Smooth muscle cell (in vitro differentiated cells): ENCODE results near the gene AHRR. TPM values are rescaled to one million over a fixed set of nuclear protein-coding genes. Genes with fewer than 3 reads are reported as not detected.
"Not testable (repeated sequence)": the region's sequence is repeated elsewhere in the genome, so short reads cannot be mapped to it uniquely, and the experiment has no call there.

ENCODE experiments used
- DNase-seq: peaks from one replicate; lab custom pipeline; 2025; ENCODE audit not compliant: unreplicated experiment; lab: John Stamatoyannopoulos, UW
- H2AFZ ChIP-seq: fragments of 200-600 bp; sonication (generic); 2 replicates; pipeline ENCODE4 v1.6.0; 2016; ENCODE audit warnings: antibody characterized with exemption, low read depth, mild to moderate bottlenecking
- H3F3A ChIP-seq: fragments of 200-600 bp; sonication (generic); 2 replicates; pipeline ENCODE4 v1.6.0; 2017; ENCODE audit warnings: antibody characterized with exemption, low read depth
- H3K27ac ChIP-seq: fragments of 200-600 bp; sonication (generic); 2 replicates; pipeline ENCODE4 v1.5.1; 2016; ENCODE audit warnings: low read depth, mild to moderate bottlenecking
- H3K27me3 ChIP-seq: fragments of 200-600 bp; sonication (generic); 2 replicates; pipeline ENCODE4 v1.6.1; 2016; ENCODE audit warnings: low read depth, mild to moderate bottlenecking
- H3K36me3 ChIP-seq: fragments of 200-600 bp; sonication (generic); 2 replicates; pipeline ENCODE4 v1.5.1; 2016; ENCODE audit warnings: low read depth
- H3K4me1 ChIP-seq: fragments of 200-600 bp; sonication (generic); 2 replicates; pipeline ENCODE4 v1.5.1; 2016; ENCODE audit warnings: low read depth
- H3K4me2 ChIP-seq: fragments of 200-600 bp; sonication (generic); 2 replicates; pipeline ENCODE4 v1.6.0; 2016; ENCODE audit warnings: mild to moderate bottlenecking
- H3K4me3 ChIP-seq: fragments of 200-600 bp; sonication (generic); 2 replicates; pipeline ENCODE4 v1.5.1; 2016; ENCODE audit warnings: mild to moderate bottlenecking
- H3K79me2 ChIP-seq: fragments of 200-600 bp; sonication (generic); 2 replicates; pipeline ENCODE4 v1.6.0; 2016; ENCODE audit warnings: low read depth, mild to moderate bottlenecking
- H3K9ac ChIP-seq: fragments of 200-600 bp; sonication (generic); 2 replicates; pipeline ENCODE4 v1.6.0; 2016; ENCODE audit warnings: low read depth
- H3K9me3 ChIP-seq: fragments of 200-600 bp; sonication (generic); replicated peaks from 2 replicates; pipeline ENCODE4 v1.5.1; 2016; ENCODE audit warnings: low read depth
- H4K20me1 ChIP-seq: fragments of 200-600 bp; sonication (generic); 2 replicates; pipeline ENCODE4 v1.6.0; 2016; ENCODE audit warnings: low read depth
- WGBS: methylation state at CpG from one replicate; pipeline ENCODE4 v1.1.7; 2016; ENCODE audit warnings: low lambda C conversion rate; 5-methylcytosine and 5-hydroxymethylcytosine counted together
- polyA plus RNA-seq: library from polyadenylated mRNA; unstranded; fragments of >200 nt; fragmentation: Nextera tagmentation; extraction: Ambion mirVana; gene quantifications from 2 replicates; pipeline ENCODE4 v1.2.1, GENCODE V29; 2016
- total RNA-seq: library from RNA; depleted of rRNA; stranded (reverse); fragments of >200 nt; gene quantifications from 2 replicates; pipeline ENCODE4 v1.2.3, GENCODE V29; 2014
- TF ChIP-seq, protein P1 (sequence below): fragments of 200-600 bp; sonication (generic); IDR thresholded peaks from 2 replicates; pipeline ENCODE4 v1.5.1; 2017; ENCODE audit warnings: borderline replicate concordance, mild to moderate bottlenecking, antibody characterized with exemption; ENCODE audit not compliant: insufficient read depth, poor library complexity, severe bottlenecking

The AHRR gene
- total and polyA plus RNA-seq, 2 experiments from 2014 or later: 14.4 to 18.2 TPM

DNA sequence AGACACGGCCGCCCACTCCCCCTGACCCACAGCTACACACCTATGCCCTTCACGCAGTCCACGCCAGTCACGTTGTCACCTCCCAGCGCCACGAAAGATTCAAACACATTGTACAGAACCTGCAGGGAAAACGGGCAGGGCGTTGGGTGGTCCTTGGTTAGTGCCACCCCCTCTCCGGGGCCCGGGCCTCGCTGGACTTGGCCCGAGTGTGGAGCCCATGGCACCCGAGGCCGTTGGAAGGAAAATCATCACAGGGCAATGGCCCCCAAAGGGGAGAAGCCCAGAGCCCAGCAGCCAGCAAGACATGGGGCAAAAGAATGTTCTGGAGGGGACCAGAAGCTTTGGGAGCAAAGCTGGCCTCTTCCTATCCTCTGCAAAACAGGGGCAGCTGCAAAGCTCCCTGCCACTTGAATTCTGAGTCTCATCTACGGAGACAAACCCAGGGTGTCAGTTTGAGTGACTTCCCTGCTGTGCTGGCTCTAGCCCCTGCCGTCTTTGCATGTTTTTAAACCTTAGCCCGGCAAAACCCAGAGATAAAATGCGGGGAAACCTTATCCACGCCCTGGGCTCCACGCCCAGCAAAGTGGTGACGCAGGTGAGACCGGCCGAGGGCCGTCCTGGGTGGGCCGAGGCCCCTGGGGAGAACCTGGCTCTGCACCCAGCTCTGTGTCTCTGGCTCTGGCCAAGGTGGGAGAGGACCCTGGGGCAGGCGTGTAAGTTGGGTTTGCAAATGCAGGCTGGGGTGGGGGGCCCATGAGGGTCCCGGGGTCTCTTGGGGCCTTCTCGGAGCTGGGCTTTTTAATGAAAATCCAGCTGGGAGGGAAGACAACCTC, 163.8 kb downstream of the AHRR start:
- Histone ChIP-seq H3F3A (no peaks in the 10 kb centered on the region), H3K27me3 (no peaks in the 10 kb centered on the region), H3K79me2 (no peaks in the 10 kb centered on the region), H3K4me2 (no peak overlapping the region), H3K4me3 (no peak overlapping the region), H3K9ac (no peak overlapping the region), H3K27ac (no peak overlapping the region), H4K20me1 (no peaks in the 10 kb centered on the region), H2AFZ (no peak overlapping the region), H3K4me1 (no peaks in the 10 kb centered on the region), H3K36me3 (no peaks in the 10 kb centered on the region), H3K9me3 (no peaks in the 10 kb centered on the region)
- TF ChIP-seq, protein P1, sequence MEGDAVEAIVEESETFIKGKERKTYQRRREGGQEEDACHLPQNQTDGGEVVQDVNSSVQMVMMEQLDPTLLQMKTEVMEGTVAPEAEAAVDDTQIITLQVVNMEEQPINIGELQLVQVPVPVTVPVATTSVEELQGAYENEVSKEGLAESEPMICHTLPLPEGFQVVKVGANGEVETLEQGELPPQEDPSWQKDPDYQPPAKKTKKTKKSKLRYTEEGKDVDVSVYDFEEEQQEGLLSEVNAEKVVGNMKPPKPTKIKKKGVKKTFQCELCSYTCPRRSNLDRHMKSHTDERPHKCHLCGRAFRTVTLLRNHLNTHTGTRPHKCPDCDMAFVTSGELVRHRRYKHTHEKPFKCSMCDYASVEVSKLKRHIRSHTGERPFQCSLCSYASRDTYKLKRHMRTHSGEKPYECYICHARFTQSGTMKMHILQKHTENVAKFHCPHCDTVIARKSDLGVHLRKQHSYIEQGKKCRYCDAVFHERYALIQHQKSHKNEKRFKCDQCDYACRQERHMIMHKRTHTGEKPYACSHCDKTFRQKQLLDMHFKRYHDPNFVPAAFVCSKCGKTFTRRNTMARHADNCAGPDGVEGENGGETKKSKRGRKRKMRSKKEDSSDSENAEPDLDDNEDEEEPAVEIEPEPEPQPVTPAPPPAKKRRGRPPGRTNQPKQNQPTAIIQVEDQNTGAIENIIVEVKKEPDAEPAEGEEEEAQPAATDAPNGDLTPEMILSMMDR: no peak
- 90% methylated on average over 29 of the region's 29 CpGs for WGBS
- DNase-seq: no peak

DNA sequence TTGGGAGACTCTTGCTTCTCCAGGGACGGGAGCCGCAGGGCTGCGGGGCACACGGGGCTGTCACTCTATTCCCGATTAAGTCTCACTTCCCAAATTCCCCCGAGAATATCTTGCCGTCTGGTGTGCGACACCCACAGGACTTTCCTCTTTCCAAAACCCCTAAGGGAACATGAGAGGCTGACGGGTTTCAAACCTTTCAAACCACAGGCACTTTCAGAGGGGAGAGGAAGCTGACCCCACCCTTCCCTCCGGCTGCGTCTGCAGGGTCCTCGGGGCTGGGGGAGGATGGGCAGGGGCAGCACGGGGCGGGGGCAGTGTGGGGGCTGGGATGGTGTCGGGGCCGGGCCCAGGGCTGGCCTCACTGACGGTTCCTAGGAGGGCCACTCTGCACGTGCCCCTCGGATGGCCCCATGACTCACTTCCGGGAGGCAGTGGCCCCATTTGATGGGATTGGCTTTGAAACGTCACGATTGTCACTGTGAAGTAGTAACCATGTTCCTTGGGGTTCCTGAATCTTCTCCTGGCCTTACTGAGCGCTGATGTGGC, 164.5 kb downstream of the AHRR start:
- H3K9me3 ChIP-seq: no peaks in the 10 kb centered on the region
- no peaks in the 10 kb centered on the region for H4K20me1 ChIP-seq
- no peak overlapping the region for H3K9ac ChIP-seq
- H3K27ac ChIP-seq: no peak overlapping the region
- no peak overlapping the region for H3K4me3 ChIP-seq
- DNase-seq: no peak
- H3F3A ChIP-seq: no peaks in the 10 kb centered on the region
- H3K4me2 ChIP-seq: no peak overlapping the region
- H3K27me3 ChIP-seq: no peaks in the 10 kb centered on the region
- 73% methylated on average over 23 of the region's 23 CpGs for WGBS
- TF ChIP-seq, protein P1: no peak
- no peaks in the 10 kb centered on the region for H3K79me2 ChIP-seq
- H3K4me1 ChIP-seq: no peaks in the 10 kb centered on the region
- no peaks in the 10 kb centered on the region for H3K36me3 ChIP-seq
- no peak overlapping the region for H2AFZ ChIP-seq

- H3K9me3 ChIP-seq, H3K4me1 ChIP-seq, H3K4me3 ChIP-seq, H3K4me2 ChIP-seq, H3K9ac ChIP-seq, H3K27me3 ChIP-seq, H2AFZ ChIP-seq, H3K79me2 ChIP-seq, DNase-seq, H3K36me3 ChIP-seq, H3F3A ChIP-seq, H4K20me1 ChIP-seq, H3K27ac ChIP-seq: not testable (repeated sequence)
- WGBS: 95% methylated on average over 4 of the region's 22 CpGs
These were observed 165.1 kb downstream of the AHRR start for GRCh38 chr5:486597-486996.

Other genes with a start within 250 kb of the AHRR start
- 6.3 and 17.9 TPM in 2 replicates for gene PLEKHG4B, start 229.5 kb upstream of the AHRR start, total RNA-seq
- 12.1 and 15.8 TPM in 2 replicates for gene PLEKHG4B, start 229.5 kb upstream of the AHRR start, polyA plus RNA-seq
- 0.22 TPM in 1 of 2 replicates, not detected in the other for gene LRRC14B, start 130.2 kb upstream of the AHRR start, total RNA-seq
- gene LRRC14B, start 130.2 kb upstream of the AHRR start, polyA plus RNA-seq: 0.11 TPM in 1 of 2 replicates, not detected in the other
- 2.8 and 3.2 TPM in 2 replicates for gene CCDC127, start 103.6 kb upstream of the AHRR start, total RNA-seq
- gene CCDC127, start 103.6 kb upstream of the AHRR start, polyA plus RNA-seq: 8.6 and 9.0 TPM in 2 replicates
- gene SDHA, start 103.4 kb upstream of the AHRR start, total RNA-seq: 59.7 and 68.7 TPM in 2 replicates
- gene SDHA, start 103.4 kb upstream of the AHRR start, polyA plus RNA-seq: 120 and 130 TPM in 2 replicates
- 96.2 and 142 TPM in 2 replicates for gene PDCD6, start 50.1 kb upstream of the AHRR start, total RNA-seq
- gene PDCD6, start 50.1 kb upstream of the AHRR start, polyA plus RNA-seq: 148 and 166 TPM in 2 replicates
- 22.6 and 30.5 TPM in 2 replicates for gene EXOC3, start 121.5 kb downstream of the AHRR start, total RNA-seq
- gene EXOC3, start 121.5 kb downstream of the AHRR start, polyA plus RNA-seq: 22.9 and 23.6 TPM in 2 replicates
- gene SLC9A3, start 202.7 kb downstream of the AHRR start, total RNA-seq: 1.1 and 1.8 TPM in 2 replicates
- gene SLC9A3, start 202.7 kb downstream of the AHRR start, polyA plus RNA-seq: 0.96 and 1.1 TPM in 2 replicates